ENCODE measurements around the gene ETV4. TPM values are rescaled to one million over a fixed set of nuclear protein-coding genes. Genes with fewer than 3 reads are reported as not detected.
A peak's percentile ranks its signal among the peaks of the same experiment; 100 is the strongest.

Gene ETV4
- total RNA-seq, 2 experiments from 2014 or later: 1.4 to 1.9 TPM

DNA sequence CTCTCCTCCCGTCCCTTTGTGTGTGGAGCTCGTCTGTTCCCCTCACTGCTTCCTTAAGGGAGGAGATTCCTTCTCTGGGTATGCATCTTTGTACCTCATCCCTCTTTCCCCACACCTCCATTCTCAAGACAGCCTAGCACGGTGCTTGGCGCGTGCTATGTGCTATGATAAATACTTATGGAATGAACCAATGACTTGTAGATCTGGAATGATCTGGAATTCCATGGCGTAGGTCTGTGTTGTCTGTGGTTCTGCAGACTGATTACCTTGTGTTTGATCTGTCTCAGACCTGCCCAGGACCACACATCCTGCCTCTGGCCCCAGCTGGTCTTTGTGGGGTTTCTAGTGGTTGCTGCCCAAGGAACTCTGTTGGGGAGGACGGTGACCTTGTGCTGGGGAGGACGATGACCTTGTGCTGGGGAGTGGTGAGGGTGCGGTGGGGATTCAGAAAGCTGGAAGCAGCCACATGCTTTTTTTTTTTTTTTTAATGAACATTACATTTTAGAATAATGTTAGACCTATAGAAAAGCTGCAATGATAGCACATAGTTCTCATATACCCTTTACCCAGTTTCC, 33.5 kb upstream of the ETV4 start:
- intact Hi-C loops (cut with micrococcal nuclease): no loop called here
- H3K27ac Mint-ChIP-seq: peak overlapping the region; percentile 17
- peaks cover 15% of the 10 kb centered on the region for H3K4me1 Mint-ChIP-seq (ENCODE audit: low read depth)
- CTCF ChIA-PET: interaction anchor here (0.6 to 1.4 kb wide), 3 partner anchors 68 to 186 kb away, joined by 3 to 6 read pairs (median 4); no protein-coding TSS in a partner anchor
- no peak for DNase-seq
- H3K9me3 Mint-ChIP-seq: no peaks in the 10 kb centered on the region
- no peaks in the 10 kb centered on the region for H3K36me3 Mint-ChIP-seq (ENCODE audit: low read depth)
- no peaks in the 10 kb centered on the region for H3K27me3 Mint-ChIP-seq (ENCODE audit: low read depth)
- no peak overlapping the region for H3K4me3 Mint-ChIP-seq

GRCh38 chr17:43578699-43579565, 32.8 kb upstream of the ETV4 start:
- CTCF ChIA-PET: interaction anchor here (0.6 to 1.4 kb wide), 7 partner anchors 14 to 759 kb away, joined by 3 to 6 read pairs (median 3); no protein-coding TSS in a partner anchor
- H3K36me3 Mint-ChIP-seq (ENCODE audit: low read depth): no peaks in the 10 kb centered on the region
- H3K9me3 Mint-ChIP-seq: no peaks in the 10 kb centered on the region
- peak overlapping the region; percentile 17 for H3K27ac Mint-ChIP-seq
- peak; percentile 65 for DNase-seq
- peaks cover 15% of the 10 kb centered on the region for H3K4me1 Mint-ChIP-seq (ENCODE audit: low read depth)
- no peak overlapping the region for H3K4me3 Mint-ChIP-seq
- intact Hi-C loops (cut with micrococcal nuclease): no loop called here
- no peaks in the 10 kb centered on the region for H3K27me3 Mint-ChIP-seq (ENCODE audit: low read depth)

DNA sequence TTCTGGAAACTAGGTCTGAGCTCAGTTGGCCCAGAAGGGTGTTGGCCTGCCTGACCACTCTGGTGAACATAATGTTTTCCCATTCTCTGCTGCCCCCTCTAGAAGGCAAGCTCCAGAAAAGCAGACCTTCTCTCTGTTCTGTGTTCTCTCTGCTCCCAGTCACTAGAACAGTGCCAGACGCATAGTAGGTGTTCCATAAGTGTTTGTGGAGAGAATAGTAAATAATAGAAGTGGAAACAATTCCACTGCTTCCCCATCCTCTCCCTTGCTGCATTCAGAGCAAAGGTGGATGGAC, 32.2 kb upstream of the ETV4 start:
- no peak for DNase-seq
- H3K4me3 Mint-ChIP-seq: no peak overlapping the region
- peaks cover 15% of the 10 kb centered on the region for H3K4me1 Mint-ChIP-seq (ENCODE audit: low read depth)
- no peaks in the 10 kb centered on the region for H3K27me3 Mint-ChIP-seq (ENCODE audit: low read depth)
- H3K9me3 Mint-ChIP-seq: no peaks in the 10 kb centered on the region
- CTCF ChIA-PET: interaction anchor here (0.7 to 1.4 kb wide), 4 partner anchors 14 to 185 kb away, joined by 3 to 6 read pairs (median 4); no protein-coding TSS in a partner anchor
- intact Hi-C loops (cut with micrococcal nuclease): no loop called here
- no peak overlapping the region for H3K27ac Mint-ChIP-seq
- H3K36me3 Mint-ChIP-seq (ENCODE audit: low read depth): no peaks in the 10 kb centered on the region

DNA sequence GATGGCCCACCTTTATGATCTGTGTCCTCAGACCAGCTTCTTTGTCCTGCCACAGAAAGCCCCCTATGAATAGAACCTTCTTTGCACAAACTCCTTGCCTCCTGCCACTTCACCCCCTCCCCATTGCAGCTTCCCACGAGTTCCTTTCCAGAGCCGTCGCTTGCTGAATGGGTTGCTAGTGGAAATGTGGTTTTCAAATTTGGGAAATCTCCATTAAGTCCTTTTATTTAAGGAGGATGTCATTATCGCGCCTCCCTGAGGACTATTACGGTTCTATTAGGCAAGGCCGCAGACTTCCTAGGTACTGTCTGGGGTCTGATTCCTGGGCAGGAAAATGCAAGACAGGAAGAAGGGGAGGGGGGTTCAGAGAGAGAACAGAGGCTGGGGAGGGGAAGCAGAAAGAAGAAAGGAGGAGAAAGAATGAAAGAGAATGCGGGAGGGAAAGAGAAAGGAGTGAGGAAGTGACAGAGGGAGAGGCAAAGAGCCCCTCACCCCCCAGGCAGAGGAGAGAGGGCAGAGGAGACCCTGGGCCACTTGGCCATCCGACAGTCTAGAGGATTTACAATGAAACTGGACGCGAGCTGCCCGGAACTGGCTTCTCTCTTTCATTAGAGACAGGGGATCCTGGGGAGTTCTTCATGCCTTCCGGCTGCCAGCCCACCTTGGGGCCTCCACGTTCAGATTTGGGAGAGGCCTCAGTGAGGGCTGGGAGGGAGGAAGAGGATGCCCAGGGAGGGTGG, 31.7 kb upstream of the ETV4 start:
- intact Hi-C loops (cut with micrococcal nuclease): loop anchor here (2.0 kb wide), 1 partner anchor 183 kb away; no protein-coding TSS in a partner anchor
- no peak overlapping the region for H3K4me3 Mint-ChIP-seq
- peaks cover 15% of the 10 kb centered on the region for H3K4me1 Mint-ChIP-seq (ENCODE audit: low read depth)
- DNase-seq: no peak
- CTCF ChIA-PET: interaction anchor here (0.6 to 3.8 kb wide), 33 partner anchors 8 to 268 kb away, joined by 3 to 21 read pairs (median 4); partner anchors contain the start of gene ETV4
- H3K9me3 Mint-ChIP-seq: no peaks in the 10 kb centered on the region
- no peaks in the 10 kb centered on the region for H3K27me3 Mint-ChIP-seq (ENCODE audit: low read depth)
- H3K27ac Mint-ChIP-seq: no peak overlapping the region
- H3K36me3 Mint-ChIP-seq (ENCODE audit: low read depth): no peaks in the 10 kb centered on the region

- H3K9me3 Mint-ChIP-seq: no peaks in the 10 kb centered on the region
- H3K27me3 Mint-ChIP-seq (ENCODE audit: low read depth): no peaks in the 10 kb centered on the region
- intact Hi-C loops (cut with micrococcal nuclease): loop anchor here (1.0 to 2.0 kb wide), 2 partner anchors 98 to 184 kb away; no protein-coding TSS in a partner anchor
- H3K27ac Mint-ChIP-seq: no peak overlapping the region
- H3K4me1 Mint-ChIP-seq (ENCODE audit: low read depth): peaks cover 15% of the 10 kb centered on the region
- H3K36me3 Mint-ChIP-seq (ENCODE audit: low read depth): no peaks in the 10 kb centered on the region
- CTCF ChIA-PET: interaction anchor here (0.6 to 3.8 kb wide), 45 partner anchors 9 to 288 kb away, joined by 3 to 21 read pairs (median 4); partner anchors contain the start of gene ETV4
- DNase-seq: peak; percentile 78
- H3K4me3 Mint-ChIP-seq: no peak overlapping the region
These were observed 30.6 kb upstream of the ETV4 start for GRCh38 chr17:43576563-43577229.

- Mint-ChIP-seq H3K27ac (no peak overlapping the region), H3K4me1 (ENCODE audit: low read depth) (peaks cover 15% of the 10 kb centered on the region), H3K9me3 (no peaks in the 10 kb centered on the region), H3K4me3 (no peak overlapping the region), H3K36me3 (ENCODE audit: low read depth) (no peaks in the 10 kb centered on the region), H3K27me3 (ENCODE audit: low read depth) (no peaks in the 10 kb centered on the region)
- intact Hi-C loops (cut with micrococcal nuclease): no loop called here
- CTCF ChIA-PET: interaction anchor here (0.6 to 3.8 kb wide), 8 partner anchors 29 to 192 kb away, joined by 3 to 21 read pairs (median 3); no protein-coding TSS in a partner anchor
- no peak for DNase-seq
These were observed 28.9 kb upstream of the ETV4 start for GRCh38 chr17:43574896-43575525.

DNA sequence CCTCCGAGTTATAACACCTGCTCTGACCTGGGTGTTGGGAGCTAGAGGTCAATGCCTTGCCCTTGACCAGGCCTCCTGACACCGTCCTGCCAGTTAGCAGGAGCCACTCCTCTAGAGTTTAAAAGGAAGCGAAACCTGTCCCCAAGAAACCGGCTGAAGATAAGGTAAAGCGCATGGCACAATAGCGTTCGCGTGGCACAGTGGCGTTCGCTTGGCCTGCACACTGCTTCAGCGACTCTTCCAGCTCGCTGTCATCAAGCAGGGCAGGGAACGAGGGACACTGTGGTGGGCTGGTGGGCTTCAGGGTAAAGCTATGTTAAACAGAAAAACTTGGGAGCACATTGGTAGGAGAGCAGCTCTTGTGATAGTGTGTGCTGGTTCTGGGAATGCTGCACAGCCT, 28.2 kb upstream of the ETV4 start:
- Mint-ChIP-seq H3K27ac (no peak overlapping the region), H3K9me3 (no peaks in the 10 kb centered on the region), H3K36me3 (ENCODE audit: low read depth) (no peaks in the 10 kb centered on the region), H3K4me3 (no peak overlapping the region), H3K27me3 (ENCODE audit: low read depth) (no peaks in the 10 kb centered on the region), H3K4me1 (ENCODE audit: low read depth) (peaks cover 12% of the 10 kb centered on the region)
- intact Hi-C loops (cut with micrococcal nuclease): no loop called here
- DNase-seq: no peak
- CTCF ChIA-PET: interaction anchor here (1.0 to 3.8 kb wide), 4 partner anchors 30 to 192 kb away, joined by 3 to 21 read pairs (median 3); no protein-coding TSS in a partner anchor

DNA sequence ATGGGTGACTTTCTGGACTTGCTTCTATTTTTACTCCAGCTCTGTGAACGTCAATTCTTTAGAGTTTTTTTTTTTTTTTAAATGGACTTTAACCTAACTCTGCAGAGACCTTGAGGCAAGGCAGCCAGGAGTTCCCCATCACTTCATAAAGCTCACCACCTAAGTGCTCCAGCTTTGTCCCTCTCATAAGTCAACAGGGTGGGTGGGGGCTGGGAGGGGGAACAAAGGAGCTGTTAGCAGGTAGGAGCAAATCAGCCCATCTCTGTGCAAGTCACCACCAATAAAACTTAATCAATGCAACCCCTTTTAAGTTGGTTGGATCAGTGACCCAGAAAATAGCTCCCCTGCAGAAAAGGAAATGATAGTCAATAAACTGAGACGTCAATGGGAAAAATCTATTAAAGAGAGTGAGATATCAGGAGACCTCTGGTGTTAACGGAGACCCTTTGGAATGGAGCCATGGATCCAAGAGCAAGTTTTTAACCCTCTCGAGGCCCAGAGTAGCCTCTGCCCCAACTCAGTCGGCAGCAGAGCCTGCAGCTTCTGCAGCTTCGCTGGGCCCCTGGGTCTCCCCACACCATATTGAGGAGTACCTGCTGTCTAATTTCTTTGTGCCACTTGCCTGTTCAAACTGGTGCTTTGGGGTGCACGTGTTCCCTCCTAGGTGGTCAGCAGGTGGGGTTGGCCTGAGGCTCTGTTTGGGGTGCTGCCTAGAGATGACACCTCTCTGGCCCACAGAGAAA, 27.6 kb upstream of the ETV4 start:
- intact Hi-C loops (cut with micrococcal nuclease): no loop called here
- no peak for DNase-seq
- CTCF ChIA-PET: interaction anchor here (1.6 to 3.8 kb wide), 2 partner anchors 76 to 187 kb away, joined by 3 to 21 read pairs; no protein-coding TSS in a partner anchor

DNA sequence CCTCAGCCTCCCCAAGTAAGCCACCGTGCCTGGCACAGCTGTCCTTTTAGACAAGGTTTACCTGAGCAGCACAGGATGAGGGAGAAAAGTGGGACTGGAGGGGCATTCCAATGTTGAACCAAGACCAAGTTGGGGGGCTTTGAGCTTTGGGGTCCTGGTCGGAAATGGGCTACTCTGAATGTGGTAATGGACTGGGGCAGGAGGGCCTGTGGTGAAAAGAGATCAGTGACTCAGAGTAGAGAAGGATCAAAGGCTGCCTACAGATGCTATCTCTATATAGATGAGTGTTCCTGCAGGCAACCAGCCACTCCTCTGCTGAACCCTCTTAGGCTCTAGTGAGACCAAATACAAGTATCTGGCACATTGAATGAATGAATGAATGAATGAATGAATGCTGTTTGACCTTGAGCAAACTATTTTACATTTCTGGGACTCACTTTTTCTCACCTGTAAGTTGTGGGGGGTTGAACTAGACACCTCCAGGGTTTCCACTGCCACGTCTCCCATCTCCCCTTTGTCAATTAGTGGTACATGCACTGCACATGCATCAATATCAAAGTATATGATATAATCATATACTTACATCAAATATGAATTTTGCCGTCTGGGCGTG, 26.3 kb upstream of the ETV4 start:
- Mint-ChIP-seq H3K4me3 (no peak overlapping the region), H3K27me3 (ENCODE audit: low read depth) (no peaks in the 10 kb centered on the region), H3K36me3 (ENCODE audit: low read depth) (no peaks in the 10 kb centered on the region), H3K4me1 (ENCODE audit: low read depth) (no peaks in the 10 kb centered on the region), H3K27ac (no peak overlapping the region), H3K9me3 (no peaks in the 10 kb centered on the region)
- CTCF ChIA-PET: interaction anchor here (0.8 kb wide), 1 partner anchor 56 kb away, joined by 9 read pairs; no protein-coding TSS in a partner anchor
- no peak for DNase-seq
- intact Hi-C loops (cut with micrococcal nuclease): no loop called here

More for the DNA sequence above, 27.6 kb upstream of the ETV4 start:
- no peak overlapping the region for H3K27ac Mint-ChIP-seq
- H3K4me1 Mint-ChIP-seq (ENCODE audit: low read depth): peaks cover 6% of the 10 kb centered on the region
- H3K36me3 Mint-ChIP-seq (ENCODE audit: low read depth): no peaks in the 10 kb centered on the region
- no peak overlapping the region for H3K4me3 Mint-ChIP-seq
- H3K9me3 Mint-ChIP-seq: no peaks in the 10 kb centered on the region
- no peaks in the 10 kb centered on the region for H3K27me3 Mint-ChIP-seq (ENCODE audit: low read depth)

DNA sequence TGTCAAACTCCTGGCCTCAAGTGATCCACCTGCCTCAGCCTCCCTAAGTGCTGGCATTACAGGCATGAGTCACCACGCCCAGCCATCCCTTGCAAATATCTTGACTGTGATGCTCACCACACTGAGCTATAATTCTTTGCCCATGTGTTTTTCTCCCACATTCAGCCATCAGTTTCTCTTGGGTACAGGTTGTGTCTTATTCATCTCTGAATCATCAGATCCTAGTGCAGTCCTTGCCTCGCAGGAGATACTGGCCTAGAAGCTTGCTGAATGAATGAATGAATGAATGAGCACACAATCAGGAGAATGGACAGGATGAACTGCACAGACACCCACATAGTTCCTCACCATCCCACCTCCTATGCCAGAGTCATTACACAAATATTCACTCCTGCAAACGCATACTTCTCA, 24.4 kb upstream of the ETV4 start:
- H3K4me1 Mint-ChIP-seq (ENCODE audit: low read depth): no peaks in the 10 kb centered on the region
- no peaks in the 10 kb centered on the region for H3K36me3 Mint-ChIP-seq (ENCODE audit: low read depth)
- no peak for DNase-seq
- H3K27me3 Mint-ChIP-seq (ENCODE audit: low read depth): no peaks in the 10 kb centered on the region
- H3K9me3 Mint-ChIP-seq: no peaks in the 10 kb centered on the region
- no peak overlapping the region for H3K27ac Mint-ChIP-seq
- no peak overlapping the region for H3K4me3 Mint-ChIP-seq
- intact Hi-C loops (cut with micrococcal nuclease): no loop called here
- CTCF ChIA-PET: interaction anchor here (0.6 to 0.9 kb wide), 4 partner anchors 105 to 1052 kb away, joined by 3 read pairs; no protein-coding TSS in a partner anchor

Data from activated naive CD4-positive, alpha-beta T cell treated with anti-CD3 and anti-CD28 coated beads for 36 hours (primary cell).